GM21717 (cell line): ENCODE results near the gene ZNF564.
"Not testable (repeated sequence)": the region's sequence is repeated elsewhere in the genome, so short reads cannot be mapped to it uniquely, and the experiment has no call there.

ENCODE experiments used
- ATAC-seq: cut with Tn5 transposase; IDR thresholded peaks from one replicate; pipeline ENCODE4 v1.9.1; 2021; ENCODE audit warnings: mild to moderate bottlenecking, moderate library complexity; ENCODE audit not compliant: unreplicated experiment

The ZNF564 gene

GRCh38 chr19:12551060-12551832, at the start of gene ZNF564:
ZNF564 (minus strand) TSS chr19:12551482; CDS start chr19:12551332, 150 bp downstream.
- peak; percentile 97 for ATAC-seq

GRCh38 chr19:12597594-12597993, 46.3 kb upstream of the ZNF564 start:
- no peak for ATAC-seq

GRCh38 chr19:12596927-12597548, 45.8 kb upstream of the ZNF564 start:
- ATAC-seq, result no peak

GRCh38 chr19:12596485-12596884, 45.2 kb upstream of the ZNF564 start:
- no peak for ATAC-seq

GRCh38 chr19:12581100-12581499, 29.8 kb upstream of the ZNF564 start:
- no peak for ATAC-seq

GRCh38 chr19:12580180-12580694, 29.0 kb upstream of the ZNF564 start:
- ATAC-seq, result no peak

GRCh38 chr19:12578641-12579040, 27.4 kb upstream of the ZNF564 start:
- no peak for ATAC-seq

- ATAC-seq, result no peak
Measured at GRCh38 chr19:12574036-12574435, 22.8 kb upstream of the ZNF564 start.

- ATAC-seq, result no peak
Measured at GRCh38 chr19:12567951-12568350, 16.7 kb upstream of the ZNF564 start.

- not testable (repeated sequence) for ATAC-seq
Measured at GRCh38 chr19:12566380-12566779, 15.1 kb upstream of the ZNF564 start.

GRCh38 chr19:12564016-12564664, 12.9 kb upstream of the ZNF564 start:
- no peak for ATAC-seq

GRCh38 chr19:12555456-12555930, 4.2 kb upstream of the ZNF564 start:
- no peak for ATAC-seq

GRCh38 chr19:12546903-12547302, 4.4 kb downstream of the ZNF564 start:
- no peak for ATAC-seq

- ATAC-seq, result no peak
Measured at GRCh38 chr19:12546068-12546467, 5.2 kb downstream of the ZNF564 start.

- ATAC-seq, result no peak
Measured at GRCh38 chr19:12545267-12545666, 6.0 kb downstream of the ZNF564 start.

GRCh38 chr19:12544401-12544876, 6.8 kb downstream of the ZNF564 start:
- no peak for ATAC-seq

- ATAC-seq, result no peak
Measured at GRCh38 chr19:12543855-12544254, 7.4 kb downstream of the ZNF564 start.

- no peak for ATAC-seq
Measured at GRCh38 chr19:12527034-12527836, 24.0 kb downstream of the ZNF564 start.

- ATAC-seq, result no peak
Measured at GRCh38 chr19:12526542-12526941, 24.7 kb downstream of the ZNF564 start.

- no peak for ATAC-seq
Measured at GRCh38 chr19:12521996-12522395, 29.3 kb downstream of the ZNF564 start.
